T-helper 2 cell treated with Interferon-gamma antibody and Interleukin-4, amounts not matched to agents 5 μg/mL and 100 μg/mL, for 36 hours (primary cell): ENCODE results near the gene FSIP1.

Source experiments
- DNase-seq: peaks from one replicate; pipeline ENCODE4 v3.0.0; 2021; ENCODE audit warnings: low spot score
- H3K27ac Mint-ChIP-seq: one replicate; pipeline ENCODE4 v1.8.0; 2021; ENCODE audit warnings: mild to moderate bottlenecking, mixed read lengths
- H3K27me3 Mint-ChIP-seq: one replicate; pipeline ENCODE4 v1.8.0; 2021; ENCODE audit warnings: low read depth, mixed read lengths
- H3K36me3 Mint-ChIP-seq: one replicate; pipeline ENCODE4 v1.8.0; 2021; ENCODE audit warnings: low read depth, mixed read lengths
- H3K4me1 Mint-ChIP-seq: one replicate; pipeline ENCODE4 v1.8.0; 2021; ENCODE audit warnings: low read depth, mixed read lengths
- H3K4me3 Mint-ChIP-seq: one replicate; pipeline ENCODE4 v1.8.0; 2022; ENCODE audit warnings: mild to moderate bottlenecking, moderate library complexity, mixed read lengths
- H3K9me3 Mint-ChIP-seq: one replicate; pipeline ENCODE4 v1.8.0; 2021; ENCODE audit warnings: mixed read lengths

FSIP1 gene

DNA sequence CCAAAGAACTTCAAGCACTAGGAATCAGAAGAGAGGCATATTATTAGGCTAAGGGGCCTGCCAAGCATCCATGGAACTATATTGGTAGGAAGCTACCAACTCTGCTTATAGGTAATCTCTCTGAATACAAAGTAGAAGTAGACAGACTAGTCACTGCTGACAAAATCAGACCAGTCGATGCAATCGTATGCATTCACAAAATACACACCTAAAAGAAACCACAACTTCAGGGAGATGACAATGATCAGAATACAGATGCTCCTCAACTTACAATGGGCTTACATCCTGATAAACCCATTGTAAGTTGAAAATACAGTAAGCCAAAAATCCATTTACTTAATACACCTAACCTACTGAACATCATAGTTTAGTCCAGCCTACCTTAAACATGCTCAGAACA lies 94.7 kb downstream of the FSIP1 start:
- Mint-ChIP-seq H3K4me3 (no peak overlapping the region), H3K27me3 (peaks cover 22% of the 10 kb centered on the region), H3K9me3 (no peaks in the 10 kb centered on the region), H3K36me3 (no peaks in the 10 kb centered on the region), H3K4me1 (peaks cover 8% of the 10 kb centered on the region), H3K27ac (no peak overlapping the region)
- no peak for DNase-seq

DNA sequence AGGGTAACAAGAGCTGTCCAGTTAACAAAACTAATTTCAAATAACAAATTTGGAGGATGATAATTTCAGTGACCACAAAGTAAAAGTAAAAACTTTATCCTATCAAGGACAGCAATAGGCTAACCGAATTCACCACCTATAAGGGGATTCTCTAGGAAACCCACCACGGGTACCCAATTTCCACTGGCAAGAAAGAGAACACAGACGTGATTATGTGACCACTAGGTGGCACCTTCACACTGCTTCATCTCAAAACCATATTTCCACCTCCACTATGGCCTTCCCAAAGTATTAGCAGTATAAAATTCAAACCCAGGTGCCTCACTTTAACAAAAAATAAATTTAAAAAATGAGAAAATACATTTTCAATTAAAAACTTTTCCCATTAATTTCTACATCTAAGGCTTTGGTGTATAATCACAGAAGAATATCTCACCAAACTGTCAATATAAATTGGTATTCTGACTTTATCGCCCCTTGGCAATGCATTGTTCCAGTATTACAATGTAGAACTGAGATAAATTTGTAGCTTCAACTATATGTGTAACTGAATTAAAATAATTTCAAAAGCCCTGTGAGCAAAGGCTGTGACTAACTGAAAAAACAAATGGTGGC lies 96.5 kb downstream of the FSIP1 start:
- no peaks in the 10 kb centered on the region for H3K36me3 Mint-ChIP-seq
- no peaks in the 10 kb centered on the region for H3K9me3 Mint-ChIP-seq
- H3K4me3 Mint-ChIP-seq: no peak overlapping the region
- DNase-seq: peak; percentile 9
- peaks cover 8% of the 10 kb centered on the region for H3K4me1 Mint-ChIP-seq
- peaks cover 15% of the 10 kb centered on the region for H3K27me3 Mint-ChIP-seq
- H3K27ac Mint-ChIP-seq: no peak overlapping the region

DNA sequence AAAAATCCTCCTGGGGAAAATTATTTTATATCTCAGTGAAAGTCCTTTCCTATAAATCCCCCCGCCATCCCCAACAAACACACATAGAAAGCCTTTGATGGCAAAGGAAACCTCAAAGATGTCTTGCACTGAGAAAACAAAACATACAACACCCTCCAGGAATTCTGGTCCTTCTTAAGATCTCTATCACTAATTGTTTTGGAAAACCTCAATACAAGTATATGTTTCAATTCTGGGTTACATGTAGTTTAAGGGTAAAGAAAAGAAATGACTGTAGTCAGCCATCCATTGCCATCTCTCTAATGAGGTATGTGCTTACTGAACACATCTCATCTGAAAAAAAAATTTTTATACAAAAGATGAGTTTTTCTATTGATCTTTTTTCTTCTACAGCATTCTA lies 97.3 kb downstream of the FSIP1 start:
- H3K4me3 Mint-ChIP-seq: no peak overlapping the region
- H3K27me3 Mint-ChIP-seq: peaks cover 15% of the 10 kb centered on the region
- H3K4me1 Mint-ChIP-seq: peaks cover 8% of the 10 kb centered on the region
- DNase-seq: no peak
- no peak overlapping the region for H3K27ac Mint-ChIP-seq
- H3K9me3 Mint-ChIP-seq: no peaks in the 10 kb centered on the region
- H3K36me3 Mint-ChIP-seq: no peaks in the 10 kb centered on the region

DNA sequence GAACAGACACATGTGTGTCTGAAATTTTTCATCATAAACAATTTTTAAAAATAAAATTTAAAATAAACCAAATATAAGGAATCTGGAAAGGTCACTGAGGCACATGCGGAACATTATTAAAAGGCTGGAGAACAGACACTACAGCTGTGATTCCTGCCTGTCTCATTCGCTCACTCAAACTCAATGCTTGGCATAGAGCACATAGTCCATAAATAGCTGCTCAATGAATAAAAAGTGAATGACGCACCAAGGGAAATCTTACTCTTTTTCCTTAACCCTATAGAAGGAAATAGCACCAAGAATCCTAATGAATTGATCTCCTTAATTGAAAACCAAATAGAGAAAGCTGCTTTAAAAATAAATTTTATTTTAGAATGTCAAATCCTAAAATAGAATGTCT lies 98.4 kb downstream of the FSIP1 start:
- Mint-ChIP-seq H3K4me3 (no peak overlapping the region), H3K4me1 (peaks cover 8% of the 10 kb centered on the region), H3K36me3 (no peaks in the 10 kb centered on the region), H3K27ac (no peak overlapping the region), H3K9me3 (no peaks in the 10 kb centered on the region), H3K27me3 (peaks cover 11% of the 10 kb centered on the region)
- no peak for DNase-seq

DNA sequence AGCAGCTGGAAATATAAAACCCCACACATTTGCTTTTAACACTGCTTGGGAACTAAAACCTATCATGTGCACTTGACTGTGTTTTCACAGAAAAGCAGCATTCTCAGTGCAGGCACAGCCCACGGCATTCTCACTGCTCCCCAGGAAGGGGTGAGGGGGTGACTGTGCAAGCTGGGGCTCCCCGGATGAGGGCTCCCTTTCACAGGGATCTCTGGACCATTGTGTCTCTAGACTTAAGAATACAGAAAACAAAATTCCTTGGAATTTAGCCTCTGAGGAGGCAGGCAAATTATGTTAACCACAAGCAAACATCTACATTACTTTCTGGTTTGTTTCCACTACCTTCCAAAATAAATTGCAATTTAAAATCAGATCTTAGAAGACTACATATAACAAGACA lies 100.3 kb downstream of the FSIP1 start:
- Mint-ChIP-seq H3K4me3 (no peak overlapping the region), H3K27ac (no peak overlapping the region), H3K36me3 (no peaks in the 10 kb centered on the region), H3K4me1 (peaks cover under 1% of the 10 kb centered on the region), H3K9me3 (no peaks in the 10 kb centered on the region), H3K27me3 (peaks cover 8% of the 10 kb centered on the region)
- DNase-seq: no peak

DNA sequence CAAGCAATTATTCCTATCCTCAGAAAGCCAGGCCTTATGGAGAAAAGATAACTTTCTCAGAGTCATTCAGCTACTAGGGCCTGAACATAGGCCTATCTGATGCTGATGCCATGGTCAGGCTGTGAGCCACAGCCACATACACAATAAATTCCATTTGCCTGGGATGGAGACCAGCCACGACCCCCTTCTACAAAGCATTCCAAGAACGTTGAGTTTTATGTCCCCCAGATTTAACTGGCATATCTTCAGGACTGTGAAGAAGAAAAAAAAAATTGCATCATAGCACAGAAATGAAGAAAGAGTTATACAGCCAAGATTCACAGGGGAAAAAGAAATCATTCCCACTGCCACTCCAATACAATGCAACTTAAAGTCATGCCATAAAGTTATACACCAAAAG lies 101.8 kb downstream of the FSIP1 start:
- Mint-ChIP-seq H3K4me3 (no peak overlapping the region), H3K27ac (no peak overlapping the region), H3K9me3 (no peaks in the 10 kb centered on the region), H3K27me3 (peaks cover 8% of the 10 kb centered on the region), H3K36me3 (no peaks in the 10 kb centered on the region), H3K4me1 (no peaks in the 10 kb centered on the region)
- no peak for DNase-seq

DNA sequence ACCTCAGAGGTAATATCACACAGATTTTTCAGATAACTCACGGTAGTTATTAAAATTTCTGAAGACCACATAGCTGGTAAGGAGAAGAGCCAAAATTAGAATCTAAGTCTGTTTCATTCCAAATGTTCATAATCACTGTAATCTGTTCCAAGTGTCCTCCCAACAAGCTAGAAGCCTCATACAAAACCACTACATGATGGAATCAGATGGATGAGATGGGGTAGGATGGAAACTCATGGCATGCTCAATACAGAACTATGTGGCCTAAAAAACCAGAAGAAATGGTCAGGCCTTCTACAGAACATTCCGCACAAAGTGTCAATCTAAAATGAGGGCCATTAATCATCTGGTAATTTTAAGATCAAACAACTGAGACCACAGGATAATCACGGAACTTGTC lies 110.0 kb downstream of the FSIP1 start:
- Mint-ChIP-seq H3K4me3 (no peak overlapping the region), H3K27me3 (peaks cover 20% of the 10 kb centered on the region), H3K36me3 (no peaks in the 10 kb centered on the region), H3K27ac (no peak overlapping the region), H3K4me1 (no peaks in the 10 kb centered on the region), H3K9me3 (no peaks in the 10 kb centered on the region)
- DNase-seq: no peak

DNA sequence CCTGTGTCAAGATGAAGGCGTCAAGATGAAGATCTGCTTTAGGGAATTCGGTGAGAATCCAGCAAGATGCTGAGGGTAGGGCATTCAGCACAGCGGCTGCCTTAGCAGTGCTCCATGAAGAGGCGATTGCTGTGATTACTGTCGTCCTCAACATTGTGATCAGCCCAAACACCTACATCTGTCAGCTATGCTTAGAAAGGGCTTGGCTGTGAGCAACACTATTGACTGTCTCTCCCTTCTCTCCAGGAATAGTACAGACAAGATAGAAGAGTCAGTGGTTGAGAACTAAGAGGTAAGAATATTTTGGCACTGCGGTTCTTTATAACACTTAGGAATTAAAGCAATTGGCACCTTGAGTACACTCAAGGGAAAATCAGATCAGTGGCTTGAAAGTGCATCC lies 110.5 kb downstream of the FSIP1 start:
- no peak overlapping the region for H3K4me3 Mint-ChIP-seq
- peaks cover 20% of the 10 kb centered on the region for H3K27me3 Mint-ChIP-seq
- no peaks in the 10 kb centered on the region for H3K4me1 Mint-ChIP-seq
- no peak overlapping the region for H3K27ac Mint-ChIP-seq
- no peaks in the 10 kb centered on the region for H3K9me3 Mint-ChIP-seq
- H3K36me3 Mint-ChIP-seq: no peaks in the 10 kb centered on the region
- DNase-seq: no peak

DNA sequence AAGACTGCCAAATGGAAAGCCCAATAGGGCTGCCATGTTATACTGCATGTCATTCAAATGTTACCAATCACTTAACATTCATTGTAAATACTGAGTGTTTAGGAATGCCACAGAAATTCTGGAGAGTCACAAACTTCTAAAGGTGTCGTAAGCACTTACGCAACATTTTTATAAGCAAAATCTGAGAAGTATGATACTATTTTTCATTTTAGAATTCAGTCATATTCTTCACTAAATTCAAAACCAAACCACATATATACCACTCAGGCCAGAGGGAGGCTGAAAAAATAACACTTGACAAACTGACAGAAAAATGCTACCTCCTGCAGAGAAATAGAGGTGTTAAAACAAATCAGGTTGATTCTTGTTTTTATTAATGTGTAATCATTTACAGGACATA lies 112.0 kb downstream of the FSIP1 start:
- peaks cover 1% of the 10 kb centered on the region for H3K4me1 Mint-ChIP-seq
- H3K36me3 Mint-ChIP-seq: no peaks in the 10 kb centered on the region
- DNase-seq: no peak
- H3K27ac Mint-ChIP-seq: no peak overlapping the region
- H3K4me3 Mint-ChIP-seq: no peak overlapping the region
- peaks cover 22% of the 10 kb centered on the region for H3K27me3 Mint-ChIP-seq
- no peaks in the 10 kb centered on the region for H3K9me3 Mint-ChIP-seq

DNA sequence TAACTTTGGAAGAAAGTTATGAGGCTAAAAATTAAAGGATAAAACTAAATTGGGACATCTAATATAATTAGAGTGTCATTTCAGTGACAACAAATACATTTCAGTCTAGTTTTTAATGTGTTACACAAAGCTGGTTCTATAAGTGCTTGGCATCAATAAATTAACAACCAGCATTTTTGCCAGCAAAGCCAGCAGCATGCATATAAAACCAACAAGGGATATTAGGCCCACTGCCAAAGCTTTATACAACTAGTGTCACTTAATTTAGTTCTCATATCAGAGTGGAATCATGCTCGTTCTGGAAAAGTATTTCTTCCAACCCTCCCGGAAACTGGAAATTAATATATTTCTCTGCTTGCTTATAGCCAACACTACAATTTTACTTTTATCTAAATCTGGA lies 113.0 kb downstream of the FSIP1 start:
- DNase-seq: no peak
- Mint-ChIP-seq H3K27ac (no peak overlapping the region), H3K27me3 (peaks cover 27% of the 10 kb centered on the region), H3K9me3 (no peaks in the 10 kb centered on the region), H3K36me3 (no peaks in the 10 kb centered on the region), H3K4me3 (no peak overlapping the region), H3K4me1 (peaks cover 2% of the 10 kb centered on the region)

DNA sequence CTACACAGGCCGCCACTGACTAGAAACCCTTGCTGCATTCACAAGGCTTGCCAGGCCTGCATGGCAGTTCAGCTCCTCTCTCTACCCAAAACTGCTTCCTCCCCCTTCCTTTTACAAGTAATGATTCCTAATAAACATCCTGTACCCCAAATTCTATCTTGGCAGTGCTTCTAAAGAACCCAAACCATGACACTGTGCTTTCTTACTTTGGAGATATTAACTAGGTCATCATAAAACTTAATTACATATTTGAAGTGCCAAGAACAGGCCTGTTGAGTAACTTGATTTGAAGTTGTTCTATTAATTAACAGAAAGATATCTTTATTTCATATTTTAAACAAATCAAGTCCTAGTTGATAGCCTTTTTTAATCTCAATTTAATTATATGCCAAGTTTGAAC lies 113.4 kb downstream of the FSIP1 start:
- Mint-ChIP-seq H3K4me3 (no peak overlapping the region), H3K27me3 (peaks cover 29% of the 10 kb centered on the region), H3K4me1 (peaks cover 2% of the 10 kb centered on the region), H3K9me3 (no peaks in the 10 kb centered on the region), H3K36me3 (no peaks in the 10 kb centered on the region), H3K27ac (no peak overlapping the region)
- no peak for DNase-seq

DNA sequence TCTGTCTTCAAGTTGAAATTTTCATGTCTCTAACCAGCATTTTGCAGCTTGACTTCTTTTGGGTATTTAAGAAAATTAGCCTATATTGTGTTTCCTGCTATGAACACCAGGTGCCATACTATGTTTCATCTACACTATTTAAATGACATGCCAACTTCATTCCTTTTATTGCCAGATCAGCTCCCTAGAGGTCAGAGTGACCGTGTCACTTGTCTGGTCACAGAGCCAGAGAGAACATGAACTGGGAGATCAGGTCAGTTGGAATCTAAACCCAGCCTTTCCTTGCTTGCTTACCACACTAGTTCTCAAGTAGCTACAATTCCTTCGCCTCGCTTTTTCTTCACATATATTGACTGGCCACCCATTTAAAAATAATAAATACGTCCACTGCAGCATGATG lies 114.2 kb downstream of the FSIP1 start:
- no peak for DNase-seq
- H3K27me3 Mint-ChIP-seq: peaks cover 34% of the 10 kb centered on the region
- H3K27ac Mint-ChIP-seq: no peak overlapping the region
- H3K4me3 Mint-ChIP-seq: no peak overlapping the region
- H3K4me1 Mint-ChIP-seq: peaks cover 2% of the 10 kb centered on the region
- no peaks in the 10 kb centered on the region for H3K36me3 Mint-ChIP-seq
- H3K9me3 Mint-ChIP-seq: no peaks in the 10 kb centered on the region

DNA sequence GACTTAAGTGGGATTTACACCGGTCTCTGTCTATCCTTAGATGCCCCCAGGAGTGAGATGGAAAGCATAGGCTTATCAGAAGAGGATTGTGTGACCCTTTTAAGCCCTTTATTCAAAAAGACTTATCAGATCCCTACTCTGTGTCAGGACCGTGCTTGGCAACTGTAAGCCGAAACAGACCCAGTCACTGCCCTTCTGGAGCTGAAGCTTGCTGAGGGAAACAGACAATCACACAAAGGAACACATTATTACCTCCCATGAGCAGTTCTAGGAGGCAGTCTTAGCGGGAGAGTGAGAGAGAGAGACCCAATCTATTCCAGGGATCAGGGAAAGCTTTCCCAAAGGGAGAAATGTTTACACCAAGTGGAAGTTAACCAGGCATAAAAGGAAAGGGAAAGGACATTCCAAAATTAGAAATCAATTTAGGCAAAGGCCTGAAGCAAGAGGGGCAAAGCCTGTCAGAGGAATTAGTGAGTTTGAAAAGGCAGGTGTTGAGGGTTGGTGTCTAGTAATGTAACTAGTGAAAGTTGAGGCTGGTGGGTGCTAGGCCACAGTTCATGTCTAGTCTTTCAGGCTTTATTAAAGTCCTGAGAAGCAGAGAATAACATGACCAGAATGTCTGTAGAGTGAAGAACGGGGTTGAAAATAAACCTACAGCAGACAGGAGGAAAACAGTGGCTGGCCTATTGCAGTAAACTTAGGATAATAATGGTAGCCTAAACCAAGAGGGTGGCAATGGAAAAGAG lies 115.1 kb downstream of the FSIP1 start:
- H3K4me3 Mint-ChIP-seq: no peak overlapping the region
- H3K27me3 Mint-ChIP-seq: peaks cover 31% of the 10 kb centered on the region
- no peaks in the 10 kb centered on the region for H3K36me3 Mint-ChIP-seq
- H3K4me1 Mint-ChIP-seq: peaks cover 2% of the 10 kb centered on the region
- H3K27ac Mint-ChIP-seq: no peak overlapping the region
- no peaks in the 10 kb centered on the region for H3K9me3 Mint-ChIP-seq
- no peak for DNase-seq

DNA sequence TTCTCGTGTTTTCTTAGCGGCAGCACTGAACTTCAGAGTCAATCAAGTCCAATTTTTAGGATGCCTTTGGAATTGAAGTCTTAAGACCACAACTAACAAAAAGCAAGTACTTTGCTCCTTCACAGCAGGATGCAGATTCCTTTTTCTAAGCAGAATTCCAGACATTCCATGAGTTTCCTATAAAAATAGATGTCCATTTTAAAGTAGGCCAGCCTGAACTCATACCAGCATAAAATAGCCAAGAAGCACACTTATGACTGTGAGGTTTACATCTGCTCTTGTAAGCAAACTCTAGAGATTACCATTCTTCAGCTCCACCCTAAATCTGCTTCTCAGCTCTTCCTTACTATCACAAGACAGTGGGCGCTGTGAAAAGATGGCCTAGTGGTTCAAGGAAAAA lies 116.0 kb downstream of the FSIP1 start:
- Mint-ChIP-seq H3K4me1 (peaks cover 2% of the 10 kb centered on the region), H3K36me3 (no peaks in the 10 kb centered on the region), H3K9me3 (no peaks in the 10 kb centered on the region), H3K4me3 (no peak overlapping the region), H3K27ac (no peak overlapping the region), H3K27me3 (peaks cover 32% of the 10 kb centered on the region)
- no peak for DNase-seq
